Globus pallidus (tissue), 1 donor: Measurements from ENCODE around the gene TUBGCP5.

Experiments
- DNase-seq: peaks from one replicate; pipeline ENCODE4 v3.0.0-alpha.2; 2015; ENCODE audit warnings: low spot score

TUBGCP5 gene

DNA sequence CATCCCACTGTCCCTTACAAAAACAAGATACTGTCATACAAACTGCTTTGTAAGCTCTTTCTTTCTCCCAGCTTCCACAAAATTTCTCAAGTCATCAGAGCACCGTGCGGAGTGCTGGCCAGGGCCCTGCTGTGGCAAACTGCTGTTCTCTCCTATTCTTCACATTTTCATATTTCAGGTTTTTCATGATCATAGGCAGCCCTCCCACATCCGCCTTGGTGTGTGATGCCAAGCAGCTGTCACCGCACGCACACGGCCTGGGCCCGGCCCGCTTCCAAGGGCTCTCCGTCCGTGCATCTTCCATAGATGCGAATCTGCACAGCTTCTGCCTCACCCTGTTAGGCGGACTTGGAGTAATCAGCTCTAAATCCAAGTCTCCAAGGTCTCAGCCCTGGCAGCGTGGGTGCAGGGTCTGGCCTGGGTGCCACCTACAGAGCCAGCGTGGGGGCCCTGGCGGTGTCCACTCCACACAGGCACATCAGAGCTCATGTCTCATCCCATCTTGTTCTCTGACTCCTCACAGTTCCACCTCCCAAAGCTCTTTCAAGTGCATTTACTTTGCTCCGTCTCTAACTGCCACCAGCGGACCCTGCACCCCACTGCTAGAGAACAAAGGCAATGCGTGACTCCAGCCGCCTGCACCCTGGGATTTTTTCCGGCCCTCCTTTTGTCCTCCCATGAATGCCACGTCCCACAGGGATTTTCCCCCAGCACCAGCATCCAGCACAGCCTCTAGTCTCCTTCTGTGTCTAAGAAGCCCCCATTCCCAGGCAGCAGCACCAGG is 86.4 kb downstream of the TUBGCP5 start:
- no peak for DNase-seq

DNA sequence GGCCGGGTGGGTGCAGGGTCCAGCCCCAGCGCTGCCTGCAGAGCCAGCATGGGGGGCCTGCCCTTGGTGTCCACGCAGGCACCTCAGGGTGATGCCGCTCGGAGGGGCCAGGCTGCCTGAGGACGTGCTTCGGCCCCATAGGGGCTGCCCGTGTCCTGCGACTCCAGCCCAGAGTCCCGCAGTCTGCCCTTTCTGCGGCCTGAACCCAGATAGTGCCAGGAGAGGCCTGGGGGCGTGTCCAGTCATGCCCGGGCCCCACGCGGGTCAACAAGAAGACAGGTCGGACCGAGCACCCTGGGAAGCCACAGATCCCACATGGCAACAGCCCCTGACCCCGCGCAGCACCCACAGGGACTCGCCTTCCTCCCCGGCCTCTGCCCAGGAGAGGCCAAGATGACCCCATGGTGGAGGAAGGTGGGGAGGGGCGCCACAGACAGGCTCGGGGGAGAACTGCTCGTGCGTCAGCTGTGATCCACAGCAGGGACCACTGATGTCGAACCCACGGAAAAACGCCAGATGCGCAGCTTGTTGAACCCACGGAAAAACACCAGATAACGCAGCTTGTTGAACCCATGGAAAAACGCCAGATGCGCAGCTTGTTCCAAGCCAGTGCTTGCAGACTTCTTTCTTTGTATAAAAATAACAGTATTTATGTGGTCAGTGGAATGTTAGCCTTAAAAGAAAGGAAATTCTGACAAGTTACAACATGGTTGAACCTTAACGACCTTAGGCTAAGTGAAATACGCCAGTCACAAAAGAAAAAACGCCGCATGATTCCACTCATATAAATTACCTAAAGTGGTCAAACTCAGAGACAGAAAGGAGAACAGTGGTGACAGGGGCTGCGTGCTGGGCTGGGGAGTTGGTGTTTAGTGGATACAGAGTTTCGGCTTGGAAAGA is 87.7 kb downstream of the TUBGCP5 start:
- DNase-seq: no peak

DNA sequence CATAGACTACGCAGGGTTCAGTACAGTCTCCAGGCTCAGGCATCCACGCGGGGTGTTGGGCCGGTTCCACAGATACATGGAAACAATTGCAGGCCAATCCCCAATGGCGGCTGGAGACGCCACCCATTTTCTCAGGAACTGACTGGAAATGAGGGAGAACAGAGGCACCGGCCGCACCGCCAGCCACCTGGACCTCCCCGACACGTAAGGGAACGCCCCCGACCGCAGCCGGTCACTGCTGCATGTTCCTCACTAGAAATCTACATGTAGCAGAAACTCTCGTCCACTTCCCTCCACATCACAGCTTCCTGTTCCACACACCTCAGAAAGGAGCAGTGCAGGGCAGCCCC is 88.4 kb downstream of the TUBGCP5 start:
- DNase-seq: no peak

DNA sequence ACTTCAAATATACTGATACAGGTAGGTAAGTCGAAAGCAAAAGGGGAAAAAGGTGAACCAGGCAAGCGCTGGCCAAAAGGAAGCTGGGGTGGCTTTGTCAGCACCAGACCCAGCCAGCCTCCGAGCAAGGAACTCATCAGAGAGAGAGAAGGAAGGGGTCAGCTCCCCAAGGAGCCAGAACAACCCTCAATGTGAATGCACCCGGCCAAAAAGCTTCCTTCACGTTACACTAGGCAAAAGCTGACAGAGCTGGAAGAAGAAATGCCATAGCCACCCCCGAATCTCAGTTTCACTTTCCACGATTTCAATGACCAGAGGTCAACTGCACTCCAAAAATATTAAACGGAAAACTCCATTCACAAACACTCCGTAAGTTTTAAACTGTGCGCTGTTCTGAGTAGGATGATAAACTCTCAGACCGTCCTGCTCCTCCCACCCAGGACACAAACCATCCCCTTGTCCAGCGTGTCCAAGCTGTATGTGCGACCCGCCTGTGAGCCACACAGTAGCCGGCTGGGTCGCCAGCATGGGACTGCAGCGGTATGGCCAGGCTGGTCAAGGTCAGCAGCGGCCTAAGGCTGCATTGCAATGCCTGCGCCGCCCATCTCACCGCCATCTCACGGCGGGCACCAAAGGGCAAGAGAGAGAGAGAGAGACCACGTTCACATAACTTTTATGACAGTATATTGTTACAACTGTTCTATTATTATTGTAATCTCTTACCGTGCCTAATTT is 88.9 kb downstream of the TUBGCP5 start:
- DNase-seq: no peak
